Endothelial cell of umbilical vein (primary cell): Measurements from ENCODE around the gene ZNF174. TPM values are rescaled to one million over a fixed set of nuclear protein-coding genes. Genes with fewer than 3 reads are reported as not detected.

ENCODE experiments used
- BruUV-seq: library from RNA; stranded (reverse); fragments of 400-500 nt; replicated peaks from 2 replicates; lab custom pipeline; 2021; lab: Mats Ljungman, UMichigan
- CTCF ChIA-PET: fragments of 300-600, 350-600 bp; sonication (Branson Sonifier 250); formaldehyde crosslinking; loops from one replicate; lab custom pipeline; 2021; ENCODE audit warnings: antibody characterized with exemption, inconsistent platforms; lab: Charles Lee
- POLR2A ChIA-PET: fragments of 300-600, 350-600 bp; sonication (Branson Sonifier 250); formaldehyde crosslinking; loops from one replicate; lab custom pipeline; 2021; ENCODE audit warnings: antibody characterized with exemption, inconsistent platforms; lab: Charles Lee
- DNase-seq: peaks from one replicate; pipeline ENCODE4 v3.0.0-alpha.2; 2011; ENCODE audit warnings: low read depth, low spot score
- FAIRE-seq: peaks from 2 replicates; lab custom pipeline; 2011; peaks lifted over from hg19 to GRCh38; lab: Jason Lieb, UNC
- H2AFZ ChIP-seq: 2 replicates; pipeline ENCODE4 v1.6.0; 2012; ENCODE audit warnings: low read depth, low read length, control low read depth, inconsistent platforms
- H3K27ac ChIP-seq: 2 replicates; pipeline ENCODE4 v1.5.1; 2011; ENCODE audit warnings: low read depth, mild to moderate bottlenecking, control low read depth, low read length, moderate library complexity; ENCODE audit not compliant: insufficient read depth
- H3K27me3 ChIP-seq, 2 experiments: 2 replicates each; pipeline versions ENCODE4 v1.6.0 to v1.6.1; 2011; ENCODE audit warnings: low read length in 2 of 2, mixed read lengths in 1 of 2; ENCODE audit not compliant: control insufficient read depth in 2 of 2, insufficient read depth in 2 of 2
- H3K36me3 ChIP-seq, 2 experiments: 2 replicates in 1 of 2; 3 replicates in 1 of 2; pipeline ENCODE4 v1.5.1; 2011; ENCODE audit warnings: low read length in 2 of 2, mild to moderate bottlenecking in 1 of 2, moderate library complexity in 1 of 2; ENCODE audit not compliant: control insufficient read depth in 2 of 2, insufficient read depth in 2 of 2; ENCODE audit errors: extremely low read depth in 1 of 2
- H3K4me1 ChIP-seq: 3 replicates; pipeline ENCODE4 v1.5.1; 2011; ENCODE audit warnings: mild to moderate bottlenecking, low read length; ENCODE audit not compliant: control insufficient read depth, insufficient read depth; ENCODE audit errors: extremely low read depth
- H3K4me2 ChIP-seq: 2 replicates; pipeline ENCODE4 v1.6.1; 2011; ENCODE audit warnings: low read length, control low read depth, mixed read lengths; ENCODE audit not compliant: insufficient read depth
- H3K4me3 ChIP-seq, 3 experiments: fragments of 200-600 bp in 1 of 3; sonication (generic), shearing (Covaris generic) in 1 of 3; replicated peaks in 1 of 3; 2 replicates each; pipeline ENCODE4 v1.5.1; 2011 to 2016; ENCODE audit warnings: control low read depth in 3 of 3, low read length in 3 of 3, mild to moderate bottlenecking in 2 of 3, inconsistent platforms in 1 of 3, low read depth in 1 of 3, moderate library complexity in 1 of 3; ENCODE audit not compliant: insufficient read depth in 1 of 3
- H3K79me2 ChIP-seq: 2 replicates; pipeline ENCODE4 v1.6.0; 2012; ENCODE audit warnings: low read length, inconsistent platforms; ENCODE audit not compliant: control insufficient read depth, insufficient read depth
- H3K9ac ChIP-seq: replicated peaks from 2 replicates; pipeline ENCODE3; 2011; ENCODE audit warnings: low read length, control low read depth; ENCODE audit not compliant: insufficient read depth; ENCODE audit errors: extremely low read depth
- H3K9me1 ChIP-seq: replicated peaks from 3 replicates; pipeline ENCODE4 v1.6.0; 2011; ENCODE audit warnings: mild to moderate bottlenecking, low read length; ENCODE audit not compliant: control insufficient read depth, insufficient read depth; ENCODE audit errors: extremely low read depth
- H3K9me3 ChIP-seq: replicated peaks from 2 replicates; pipeline ENCODE4 v1.5.1; 2012; ENCODE audit warnings: low read length, inconsistent platforms; ENCODE audit not compliant: control insufficient read depth, insufficient read depth
- H4K20me1 ChIP-seq: replicated peaks from 2 replicates; pipeline ENCODE3; 2011; ENCODE audit warnings: mild to moderate bottlenecking, low read length; ENCODE audit not compliant: control insufficient read depth, insufficient read depth; ENCODE audit errors: extremely low read depth
- EZH2 ChIP-seq: IDR thresholded peaks from 2 replicates; pipeline ENCODE4 v1.6.1; 2012; ENCODE audit warnings: borderline replicate concordance, low read depth, mild to moderate bottlenecking, moderate library complexity, low read length, inconsistent platforms; ENCODE audit not compliant: severe bottlenecking
- FOS ChIP-seq: IDR thresholded peaks from 2 replicates; pipeline ENCODE4 v1.6.1; 2011; ENCODE audit warnings: mild to moderate bottlenecking, low read length, moderate library complexity, borderline replicate concordance; ENCODE audit not compliant: insufficient read depth
- GATA2 ChIP-seq: IDR thresholded peaks from 2 replicates; pipeline ENCODE4 v1.7.0; 2011; ENCODE audit warnings: low read depth, mild to moderate bottlenecking, moderate library complexity, mixed read lengths, low read length; ENCODE audit not compliant: insufficient read length, insufficient read depth
- JUN ChIP-seq: IDR thresholded peaks from 2 replicates; pipeline ENCODE4 v1.6.1; 2011; ENCODE audit warnings: borderline replicate concordance, low read depth; ENCODE audit not compliant: insufficient read length, insufficient read depth
- MYC ChIP-seq: IDR thresholded peaks from one replicate; pipeline ENCODE4 v1.6.1; 2011; ENCODE audit warnings: mild to moderate bottlenecking, low read depth, low read length
- POLR2A ChIP-seq: IDR thresholded peaks from 2 replicates; pipeline ENCODE4 v1.6.1; 2012; ENCODE audit warnings: low read depth, mild to moderate bottlenecking, control low read depth, low read length
- POLR2AphosphoS5 ChIP-seq: IDR thresholded peaks from 2 replicates; pipeline ENCODE4 v1.6.1; 2012; ENCODE audit warnings: low read depth, mild to moderate bottlenecking, control low read depth, low read length, moderate library complexity; ENCODE audit not compliant: insufficient read depth
- dilution Hi-C: fragments of 300-500 bp; cut with MboI; formaldehyde crosslinking; loops from one replicate; pipeline ENCODE4 v1.15.0; 2019; ENCODE audit warnings: low sequenced_read_pairs; ENCODE audit not compliant: extremely low pct_ligation_motif_present
- intact Hi-C: fragments of 100-400 bp; cut with micrococcal nuclease; formaldehyde crosslinking; loops from one replicate; pipeline ENCODE4 v1.10.0; 2022
- polyA plus RNA-seq, 4 experiments: library from polyadenylated mRNA; depleted of rRNA in 3 of 4; stranded (reverse) in 3 of 4; unstranded in 1 of 4; fragments of >200 nt; gene quantifications; 2 replicates each; pipeline versions ENCODE4 v1.2.1 to v1.2.3, GENCODE V29; 2011 to 2012; ENCODE audit warnings: missing spikeins in 1 of 4
- total RNA-seq: library from RNA; stranded (reverse); gene quantifications from 2 replicates; pipeline ENCODE4 v1.2.3, GENCODE V29; 2021
- TF ChIP-seq, protein P1 (sequence below), 2 donors: IDR thresholded peaks; 1 replicate in 1 of 2; 2 replicates in 1 of 2; pipeline ENCODE4 v1.5.1; 2011; ENCODE audit warnings: low read length in 2 of 2, mild to moderate bottlenecking in 2 of 2, moderate library complexity in 2 of 2, control low read depth in 1 of 2, inconsistent platforms in 1 of 2, low read depth in 1 of 2; ENCODE audit not compliant: insufficient read depth in 1 of 2; ENCODE audit errors: extremely low read depth in 1 of 2
- TF ChIP-seq, protein P2 (sequence below): IDR thresholded peaks from 2 replicates; pipeline ENCODE4 v1.6.1; 2011; ENCODE audit not compliant: insufficient read depth, insufficient read length

The ZNF174 gene
- total and polyA plus RNA-seq, 2 donors (not counting 3 experiments of a cell fraction or from before 2014, with no cell fraction given) = 7.1 to 9.1 TPM

DNA sequence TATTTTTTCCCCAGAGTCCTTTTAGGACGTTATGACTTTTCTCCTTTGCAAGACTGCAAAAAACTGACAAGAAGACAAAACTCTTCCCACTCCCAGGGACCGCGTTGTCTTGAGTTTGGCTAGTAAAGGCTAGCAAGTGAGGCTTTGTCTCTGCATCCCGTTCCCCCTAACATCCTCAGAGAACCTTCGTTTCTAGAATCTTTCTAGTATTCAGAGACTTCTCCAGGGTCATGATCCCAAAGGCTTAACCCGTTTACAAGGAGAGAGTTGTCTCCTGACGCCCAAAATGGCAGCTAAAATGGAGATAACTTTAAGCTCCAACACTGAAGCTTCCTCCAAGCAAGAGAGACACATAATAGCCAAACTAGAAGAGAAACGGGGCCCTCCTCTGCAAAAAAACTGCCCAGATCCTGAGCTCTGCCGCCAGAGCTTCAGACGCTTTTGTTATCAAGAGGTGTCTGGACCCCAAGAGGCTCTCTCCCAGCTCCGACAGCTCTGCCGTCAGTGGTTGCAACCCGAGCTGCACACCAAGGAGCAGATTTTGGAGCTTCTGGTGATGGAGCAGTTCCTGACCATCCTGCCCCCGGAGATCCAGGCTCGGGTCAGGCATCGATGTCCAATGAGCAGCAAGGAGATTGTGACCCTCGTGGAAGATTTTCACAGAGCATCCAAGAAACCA is 843 bp downstream of the ZNF174 start:
- intact Hi-C loops (loop anchor here (1.0 to 5.0 kb wide), 7 partner anchors 35 to 138 kb away; partner anchors contain the start of genes NAA60, TIGD7, ZNF263 and ZNF597), dilution Hi-C loops (no loop called here)
- Histone ChIP-seq H3K9me1 (no peaks in the 10 kb centered on the region), H3K27me3 (no peaks in the 10 kb centered on the region), H3K4me3 (peak overlapping the region; percentile 66 to 85 (median 82)), H3K27ac (peak overlapping the region; percentile 6), H3K9me3 (no peaks in the 10 kb centered on the region), H3K36me3 (peaks cover 0 to 5% of the 10 kb centered on the region in 2 experiments), H3K4me1 (peaks cover 13% of the 10 kb centered on the region), H3K79me2 (peaks cover 10% of the 10 kb centered on the region), H3K9ac (peak overlapping the region; percentile 80), H4K20me1 (no peaks in the 10 kb centered on the region), H2AFZ (peak overlapping the region; percentile 67), H3K4me2 (peak overlapping the region; percentile 90)
- TF ChIP-seq, protein P1, sequence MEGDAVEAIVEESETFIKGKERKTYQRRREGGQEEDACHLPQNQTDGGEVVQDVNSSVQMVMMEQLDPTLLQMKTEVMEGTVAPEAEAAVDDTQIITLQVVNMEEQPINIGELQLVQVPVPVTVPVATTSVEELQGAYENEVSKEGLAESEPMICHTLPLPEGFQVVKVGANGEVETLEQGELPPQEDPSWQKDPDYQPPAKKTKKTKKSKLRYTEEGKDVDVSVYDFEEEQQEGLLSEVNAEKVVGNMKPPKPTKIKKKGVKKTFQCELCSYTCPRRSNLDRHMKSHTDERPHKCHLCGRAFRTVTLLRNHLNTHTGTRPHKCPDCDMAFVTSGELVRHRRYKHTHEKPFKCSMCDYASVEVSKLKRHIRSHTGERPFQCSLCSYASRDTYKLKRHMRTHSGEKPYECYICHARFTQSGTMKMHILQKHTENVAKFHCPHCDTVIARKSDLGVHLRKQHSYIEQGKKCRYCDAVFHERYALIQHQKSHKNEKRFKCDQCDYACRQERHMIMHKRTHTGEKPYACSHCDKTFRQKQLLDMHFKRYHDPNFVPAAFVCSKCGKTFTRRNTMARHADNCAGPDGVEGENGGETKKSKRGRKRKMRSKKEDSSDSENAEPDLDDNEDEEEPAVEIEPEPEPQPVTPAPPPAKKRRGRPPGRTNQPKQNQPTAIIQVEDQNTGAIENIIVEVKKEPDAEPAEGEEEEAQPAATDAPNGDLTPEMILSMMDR (IDR thresholded peaks at IDR 0.05; ENCODE audit: extremely low read depth in 1 of 2, insufficient read depth in 1 of 2, low read depth in 1 of 2, low read length in 2 of 2) = no peak
- TF ChIP-seq GATA2 = no peak
- TF ChIP-seq, protein P2, sequence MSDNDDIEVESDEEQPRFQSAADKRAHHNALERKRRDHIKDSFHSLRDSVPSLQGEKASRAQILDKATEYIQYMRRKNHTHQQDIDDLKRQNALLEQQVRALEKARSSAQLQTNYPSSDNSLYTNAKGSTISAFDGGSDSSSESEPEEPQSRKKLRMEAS = no peak
- TF ChIP-seq POLR2AphosphoS5 = no peak
- TF ChIP-seq FOS = no peak
- no peak for TF ChIP-seq JUN
- no peak for TF ChIP-seq POLR2A
- TF ChIP-seq MYC = no peak
- no peak for TF ChIP-seq EZH2
- ChIA-PET CTCF (interaction anchor here (1.1 to 3.4 kb wide), 5 partner anchors 11 to 251 kb away, joined by 3 to 14 read pairs (median 4); partner anchors contain the start of gene CLUAP1), POLR2A (interaction anchor here (1.2 to 1.6 kb wide), 3 partner anchors 37 to 119 kb away, joined by 3 to 5 read pairs (median 5); partner anchors contain the start of genes NAA60, ZNF263 and ZNF597)
- DNase-seq = no peak
- no TSS peak for BruUV-seq
- FAIRE-seq = peak; percentile 67
